H9 (cell line): ENCODE measurements around the gene TMEM185B. TPM values are rescaled to one million over a fixed set of nuclear protein-coding genes. Genes with fewer than 3 reads are reported as not detected.
A peak's percentile ranks its signal among the peaks of the same experiment; 100 is the strongest.

ENCODE experiments used
- DNase-seq: peaks from one replicate; pipeline ENCODE4 v3.0.0-alpha.2; 2017
- H2AFZ ChIP-seq: one replicate; pipeline ENCODE4 v1.6.1; 2013; ENCODE audit warnings: mild to moderate bottlenecking, low read length, control low read depth, moderate library complexity
- H2AK5ac ChIP-seq: 2 replicates; pipeline ENCODE4 v1.6.1; 2013; ENCODE audit warnings: low read length, control low read depth, mixed read lengths; ENCODE audit not compliant: insufficient read length
- H2BK120ac ChIP-seq: one replicate; pipeline ENCODE4 v1.6.1; 2013; ENCODE audit warnings: low read depth, mild to moderate bottlenecking, low read length, control low read depth, inconsistent platforms; ENCODE audit not compliant: poor library complexity, severe bottlenecking
- H2BK12ac ChIP-seq: 2 replicates; pipeline ENCODE4 v1.6.1; 2013; ENCODE audit warnings: low read length, control low read depth, mixed read lengths, low read depth; ENCODE audit not compliant: insufficient read length
- H2BK15ac ChIP-seq: 2 replicates; pipeline ENCODE4 v1.6.1; 2013; ENCODE audit warnings: low read depth, low read length, control low read depth
- H2BK20ac ChIP-seq: one replicate; pipeline ENCODE4 v1.6.1; 2013; ENCODE audit warnings: low read depth, mild to moderate bottlenecking, low read length, control low read depth, inconsistent platforms; ENCODE audit not compliant: poor library complexity, severe bottlenecking
- H2BK5ac ChIP-seq: 2 replicates; pipeline ENCODE4 v1.6.1; 2013; ENCODE audit warnings: low read length, control low read depth, mixed read lengths; ENCODE audit not compliant: insufficient read length
- H3K14ac ChIP-seq: 2 replicates; pipeline ENCODE4 v1.6.1; 2013; ENCODE audit warnings: low read length, control low read depth; ENCODE audit not compliant: insufficient read depth
- H3K18ac ChIP-seq: 2 replicates; pipeline ENCODE4 v1.6.1; 2013; ENCODE audit warnings: low read depth, mild to moderate bottlenecking, mixed read lengths, low read length, control low read depth; ENCODE audit not compliant: insufficient read length
- H3K23ac ChIP-seq: 2 replicates; pipeline ENCODE4 v1.6.1; 2013; ENCODE audit warnings: low read length, control low read depth, mixed read lengths, low read depth; ENCODE audit not compliant: insufficient read length
- H3K23me2 ChIP-seq: 2 replicates; pipeline ENCODE4 v1.6.1; 2013; ENCODE audit warnings: low read depth, mild to moderate bottlenecking, mixed read lengths, low read length, control low read depth; ENCODE audit not compliant: insufficient read length, poor library complexity, severe bottlenecking
- H3K27ac ChIP-seq: 2 replicates; pipeline ENCODE4 v1.5.1; 2013; ENCODE audit warnings: low read length, control low read depth, mixed read lengths, low read depth; ENCODE audit not compliant: insufficient read length
- H3K27me3 ChIP-seq: 2 replicates; pipeline ENCODE4 v1.6.1; 2013; ENCODE audit warnings: low read length, control low read depth, inconsistent platforms; ENCODE audit not compliant: insufficient read depth
- H3K4ac ChIP-seq: 2 replicates; pipeline ENCODE4 v1.6.1; 2013; ENCODE audit warnings: low read depth, mild to moderate bottlenecking, control low read depth, inconsistent platforms, low read length, moderate library complexity
- H3K4me1 ChIP-seq: 2 replicates; pipeline ENCODE4 v1.6.1; 2013; ENCODE audit warnings: low read length, control low read depth, inconsistent platforms; ENCODE audit not compliant: insufficient read depth
- H3K4me2 ChIP-seq: 2 replicates; pipeline ENCODE4 v1.6.1; 2013; ENCODE audit warnings: low read length, control low read depth, mixed read lengths; ENCODE audit not compliant: insufficient read length, insufficient read depth
- H3K56ac ChIP-seq: 2 replicates; pipeline ENCODE4 v1.6.1; 2013; ENCODE audit warnings: low read depth, mild to moderate bottlenecking, mixed read lengths, low read length, control low read depth; ENCODE audit not compliant: insufficient read length
- H3K79me1 ChIP-seq: 2 replicates; pipeline ENCODE4 v1.6.1; 2013; ENCODE audit warnings: low read depth, mild to moderate bottlenecking, moderate library complexity, low read length, control low read depth, inconsistent platforms; ENCODE audit not compliant: insufficient read depth, poor library complexity, severe bottlenecking
- H3K79me2 ChIP-seq: 2 replicates; pipeline ENCODE4 v1.6.1; 2013; ENCODE audit warnings: low read length, control low read depth, inconsistent platforms; ENCODE audit not compliant: insufficient read depth
- H3K9ac ChIP-seq: 2 replicates; pipeline ENCODE4 v1.6.1; 2013; ENCODE audit warnings: low read length, control low read depth, mixed read lengths; ENCODE audit not compliant: insufficient read length; ENCODE audit errors: extremely low read depth
- H3K9me3 ChIP-seq: one replicate; pipeline ENCODE4 v1.6.1; 2013; ENCODE audit warnings: low read depth, low read length, inconsistent platforms; ENCODE audit not compliant: control insufficient read depth
- H3T11ph ChIP-seq: one replicate; pipeline ENCODE4 v1.6.1; 2013; ENCODE audit warnings: mild to moderate bottlenecking, low read length, control low read depth, inconsistent platforms
- H4K20me1 ChIP-seq: one replicate; pipeline ENCODE4 v1.6.1; 2013; ENCODE audit not compliant: control insufficient read depth, insufficient read length, insufficient read depth
- H4K5ac ChIP-seq: 2 replicates; pipeline ENCODE4 v1.6.1; 2013; ENCODE audit warnings: low read depth, mild to moderate bottlenecking, mixed read lengths, low read length, control low read depth; ENCODE audit not compliant: insufficient read length
- H4K8ac ChIP-seq: replicated peaks from 2 replicates; pipeline ENCODE4 v1.6.1; 2013; ENCODE audit warnings: low read length, control low read depth, mixed read lengths, low read depth; ENCODE audit not compliant: insufficient read length
- H4K91ac ChIP-seq: 2 replicates; pipeline ENCODE4 v1.6.1; 2013; ENCODE audit warnings: low read depth, mild to moderate bottlenecking, moderate library complexity, mixed read lengths, low read length, control low read depth; ENCODE audit not compliant: insufficient read length
- H3K27ac Mint-ChIP-seq, 3 experiments: 2 replicates in 2 of 3; 3 replicates in 1 of 3; pipeline ENCODE4 v1.8.0; 2020 to 2021; ENCODE audit warnings: mixed read lengths in 3 of 3, mild to moderate bottlenecking in 1 of 3, moderate library complexity in 1 of 3
- H3K27me3 Mint-ChIP-seq: 2 replicates; pipeline ENCODE4 v1.8.0; 2021; ENCODE audit warnings: low read depth, mild to moderate bottlenecking, moderate library complexity, mixed read lengths
- H3K36me3 Mint-ChIP-seq, 3 experiments: 2 replicates in 2 of 3; 3 replicates in 1 of 3; pipeline ENCODE4 v1.8.0; 2020 to 2021; ENCODE audit warnings: low read depth in 3 of 3, mixed read lengths in 3 of 3; ENCODE audit not compliant: insufficient read depth in 1 of 3
- H3K4me1 Mint-ChIP-seq, 2 experiments: 2 replicates each; pipeline ENCODE4 v1.8.0; 2020; ENCODE audit warnings: mixed read lengths in 2 of 2
- H3K4me3 Mint-ChIP-seq, 2 experiments: 2 replicates in 1 of 2; 3 replicates in 1 of 2; pipeline ENCODE4 v1.8.0; 2020 to 2021; ENCODE audit warnings: mild to moderate bottlenecking in 2 of 2, mixed read lengths in 2 of 2, moderate library complexity in 1 of 2
- H3K9me3 Mint-ChIP-seq, 2 experiments: 2 replicates in 1 of 2; 3 replicates in 1 of 2; pipeline ENCODE4 v1.8.0; 2020; ENCODE audit warnings: mild to moderate bottlenecking in 2 of 2, mixed read lengths in 2 of 2, moderate library complexity in 1 of 2
- CTCF ChIP-seq: fragments of 200-600 bp; sonication (generic); conservative IDR thresholded peaks from 3 replicates; pipeline ENCODE4 v1.8.0; 2021; ENCODE audit warnings: antibody characterized with exemption, mild to moderate bottlenecking
- WGBS: extraction: QIAGEN DNeasy Blood & Tissue Kit; methylation state at CpG from one replicate; pipeline ENCODE4 v1.1.7; 2013; ENCODE audit warnings: missing lambda C conversion rate, low lambda C conversion rate, mixed read lengths; ENCODE audit not compliant: insufficient read length; ENCODE audit errors: extremely low coverage; 5-methylcytosine and 5-hydroxymethylcytosine counted together
- total RNA-seq: library from RNA; stranded (reverse); gene quantifications from 2 replicates; pipeline ENCODE4 v1.2.1, GENCODE V29; 2021

The TMEM185B gene
- total RNA-seq, 1 experiment from 2014 or later, result 29.0 TPM

DNA sequence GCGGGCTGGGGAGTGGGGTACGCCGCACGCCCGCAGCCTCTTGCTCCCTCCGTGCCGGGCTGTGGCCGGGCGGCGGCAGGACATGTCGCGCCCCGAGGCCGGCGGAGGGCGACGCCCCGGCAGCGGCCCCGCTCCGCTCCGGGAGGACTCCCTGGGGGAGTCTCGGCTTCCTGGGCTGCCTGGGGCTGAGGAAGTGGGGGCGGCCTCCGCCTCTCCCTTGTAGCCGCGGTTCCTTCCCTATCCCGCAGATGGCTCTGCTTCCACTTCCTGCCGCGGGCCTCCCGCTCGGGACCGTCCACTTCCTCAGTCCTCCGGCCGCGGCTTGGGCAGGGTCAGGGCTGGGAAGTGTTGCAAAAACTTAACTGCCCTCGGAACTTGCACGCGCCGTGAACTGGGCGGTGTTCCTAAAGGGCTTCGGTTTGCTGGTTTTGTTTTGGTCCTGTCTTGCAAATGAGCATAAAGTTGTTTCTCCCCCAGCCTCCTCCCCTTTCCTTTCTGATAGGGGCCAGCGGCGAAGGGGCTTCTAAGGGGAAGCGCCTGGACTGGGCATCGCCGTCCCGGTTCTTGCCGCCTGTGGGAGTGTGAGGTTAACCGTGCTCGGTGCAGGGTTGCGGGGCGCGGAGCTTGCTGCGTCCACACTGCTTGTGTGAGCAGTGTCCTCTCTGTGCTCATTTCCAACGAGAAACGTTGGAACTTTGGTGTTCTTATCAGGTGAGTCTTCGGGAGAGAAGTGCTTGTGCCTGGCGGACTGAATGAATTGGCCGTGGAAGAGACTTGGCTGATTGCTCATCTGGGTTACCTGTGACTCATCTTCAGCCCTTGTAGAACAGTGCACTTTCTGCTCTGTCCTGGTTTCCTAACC lies 30.1 kb upstream of the TMEM185B start:
- no peaks in the 10 kb centered on the region; a peak in 2 of 5 replicates for H3K9me3 Mint-ChIP-seq
- H3K4ac ChIP-seq, result no peak overlapping the region
- no peak overlapping the region for H2BK120ac ChIP-seq
- no peak overlapping the region for H2BK20ac ChIP-seq
- H3K18ac ChIP-seq, result no peak overlapping the region
- H3T11ph ChIP-seq, result no peak overlapping the region
- peak; percentile 71 for DNase-seq
- H3K36me3 Mint-ChIP-seq, result peaks cover 0 to 4% (median 1%) of the 10 kb centered on the region in 3 experiments; a peak in 5 of 7 replicates
- H3K4me1 Mint-ChIP-seq, result peaks cover 33 to 34% of the 10 kb centered on the region in 2 experiments
- peak overlapping the region; percentile 86 to 91 for H3K4me3 Mint-ChIP-seq
- H3K14ac ChIP-seq, result peak overlapping the region; percentile 6; the same call in 1 of the 2 replicates
- no peak overlapping the region for H2BK15ac ChIP-seq
- H2AFZ ChIP-seq, result no peak overlapping the region
- H3K27me3 Mint-ChIP-seq, result peaks cover 55% of the 10 kb centered on the region
- no peak overlapping the region for H2BK5ac ChIP-seq
- H3K23ac ChIP-seq, result no peak overlapping the region
- peak overlapping the region; percentile 29 for H3K9ac ChIP-seq
- no peak overlapping the region for H4K8ac ChIP-seq
- H3K56ac ChIP-seq, result no peak overlapping the region
- no peaks in the 10 kb centered on the region for H3K79me1 ChIP-seq
- no peak overlapping the region for H2BK12ac ChIP-seq
- H2AK5ac ChIP-seq, result no peak overlapping the region
- no peak overlapping the region for H4K91ac ChIP-seq
- WGBS, result no CpG with 5 or more reads among the region's 60 CpGs
- peak overlapping the region in 1 of 3 experiments; percentile 17; a peak in 1 of 7 replicates for H3K27ac Mint-ChIP-seq
- peaks cover 17% of the 10 kb centered on the region; the same call in 1 of the 2 replicates for H3K27me3 ChIP-seq
- no peaks in the 10 kb centered on the region for H3K9me3 ChIP-seq
- no peak overlapping the region for H3K27ac ChIP-seq
- peak overlapping the region; percentile 81 for H3K4me2 ChIP-seq
- no peaks in the 10 kb centered on the region for H4K20me1 ChIP-seq
- no peaks in the 10 kb centered on the region for H3K4me1 ChIP-seq
- H3K23me2 ChIP-seq, result peaks cover 12% of the 10 kb centered on the region
- no peaks in the 10 kb centered on the region for H3K79me2 ChIP-seq
- H4K5ac ChIP-seq, result no peak overlapping the region
- TF ChIP-seq CTCF, result peak; percentile 46; the same call in 2 of the 3 replicates
